Gastrocnemius medialis (tissue), 4 donors: ENCODE data around the gene GABARAPL1.
"Not testable (repeated sequence)": the region's sequence is repeated elsewhere in the genome, so short reads cannot be mapped to it uniquely, and the experiment has no call there.

Experiments
- POLR2A ChIP-seq, 2 donors: fragments of 450-650 bp; IDR thresholded peaks; one replicate each; pipeline ENCODE4 v1.6.1; 2017; ENCODE audit warnings: antibody characterized with exemption in 2 of 2, mild to moderate bottlenecking in 2 of 2, moderate library complexity in 2 of 2
- TF ChIP-seq, protein P1 (sequence below), 5 experiments: fragments of 450-650 bp in 3 of 5; fragments of 200-600 bp in 2 of 5; sonication (generic) in 2 of 5; IDR thresholded peaks in 4 of 5; conservative IDR thresholded peaks in 1 of 5; 1 replicate in 4 of 5; 2 replicates in 1 of 5; pipeline ENCODE4 v1.5.1; 2016 to 2019; ENCODE audit warnings: antibody characterized with exemption in 5 of 5, mild to moderate bottlenecking in 3 of 5, moderate library complexity in 3 of 5

- TF ChIP-seq, protein P1, sequence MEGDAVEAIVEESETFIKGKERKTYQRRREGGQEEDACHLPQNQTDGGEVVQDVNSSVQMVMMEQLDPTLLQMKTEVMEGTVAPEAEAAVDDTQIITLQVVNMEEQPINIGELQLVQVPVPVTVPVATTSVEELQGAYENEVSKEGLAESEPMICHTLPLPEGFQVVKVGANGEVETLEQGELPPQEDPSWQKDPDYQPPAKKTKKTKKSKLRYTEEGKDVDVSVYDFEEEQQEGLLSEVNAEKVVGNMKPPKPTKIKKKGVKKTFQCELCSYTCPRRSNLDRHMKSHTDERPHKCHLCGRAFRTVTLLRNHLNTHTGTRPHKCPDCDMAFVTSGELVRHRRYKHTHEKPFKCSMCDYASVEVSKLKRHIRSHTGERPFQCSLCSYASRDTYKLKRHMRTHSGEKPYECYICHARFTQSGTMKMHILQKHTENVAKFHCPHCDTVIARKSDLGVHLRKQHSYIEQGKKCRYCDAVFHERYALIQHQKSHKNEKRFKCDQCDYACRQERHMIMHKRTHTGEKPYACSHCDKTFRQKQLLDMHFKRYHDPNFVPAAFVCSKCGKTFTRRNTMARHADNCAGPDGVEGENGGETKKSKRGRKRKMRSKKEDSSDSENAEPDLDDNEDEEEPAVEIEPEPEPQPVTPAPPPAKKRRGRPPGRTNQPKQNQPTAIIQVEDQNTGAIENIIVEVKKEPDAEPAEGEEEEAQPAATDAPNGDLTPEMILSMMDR (IDR thresholded peaks at IDR 0.05 in 4 of 5, conservative IDR thresholded peaks at IDR 0.05 in 1 of 5): not testable (repeated sequence)
- not testable (repeated sequence) for TF ChIP-seq POLR2A (IDR thresholded peaks at IDR 0.05)
These were observed 8.2 kb upstream of the GABARAPL1 start for GRCh38 chr12:10204495-10204894.
